HepG2 (cell line): ENCODE results near the gene UBE3B. TPM values are rescaled to one million over a fixed set of nuclear protein-coding genes. Genes with fewer than 3 reads are reported as not detected.

Experiments
- ATAC-seq: fragments of 200-7000 bp; cut with Tn5 transposase; 3 replicates; pipeline ENCODE4 v1.9.1; 2020; ENCODE audit warnings: mild to moderate bottlenecking, moderate library complexity
- BruUV-seq: library from RNA; stranded (reverse); fragments of 400-500 nt; replicated peaks from 2 replicates; lab custom pipeline; 2021; lab: Mats Ljungman, UMichigan
- CTCF ChIA-PET: fragments of 300-600 bp; formaldehyde crosslinking; extraction: SDS; loops from one replicate; lab custom pipeline; 2021; ENCODE audit warnings: low total read pairs, inconsistent platforms, low intra/inter-chr PET ratio; lab: Yijun Ruan, JAX
- POLR2A ChIA-PET: fragments of 350-600 bp; sonication (Branson Sonifier 250); formaldehyde crosslinking; loops from one replicate; lab custom pipeline; 2020; ENCODE audit warnings: antibody characterized with exemption, inconsistent platforms; lab: Yijun Ruan, JAX
- DNase-seq: peaks from one replicate; pipeline ENCODE4 v3.0.0-alpha.2; 2015; ENCODE audit warnings: low spot score
- FAIRE-seq: peaks from 3 replicates; lab custom pipeline; 2011; peaks lifted over from hg19 to GRCh38; lab: Jason Lieb, UNC
- H2AFZ ChIP-seq: one replicate; pipeline ENCODE4 v1.6.1; 2011; ENCODE audit warnings: low read length, inconsistent platforms
- H3K27ac ChIP-seq: fragments of 300-600 bp; 3 replicates; pipeline ENCODE4 v1.8.0; 2011; ENCODE audit warnings: mixed run types, mild to moderate bottlenecking, mixed read lengths, low read length, inconsistent platforms; ENCODE audit not compliant: insufficient read depth; ENCODE audit errors: extremely low read length
- H3K27me3 ChIP-seq, 2 experiments: fragments of 200-600 bp in 1 of 2; 2 replicates in 1 of 2; 3 replicates in 1 of 2; pipeline versions ENCODE4 v1.6.0 to v1.8.0; 2011; ENCODE audit warnings: low read length in 2 of 2, mild to moderate bottlenecking in 2 of 2, moderate library complexity in 2 of 2, inconsistent platforms in 1 of 2; ENCODE audit not compliant: insufficient read depth in 2 of 2, control insufficient read depth in 1 of 2
- H3K36me3 ChIP-seq, 2 experiments: fragments of 200-600 bp in 1 of 2; replicated peaks in 1 of 2; 2 replicates in 1 of 2; 3 replicates in 1 of 2; pipeline versions ENCODE4 v1.5.1 to v1.8.0; 2011; ENCODE audit warnings: low read length in 2 of 2, inconsistent platforms in 1 of 2; ENCODE audit not compliant: insufficient read depth in 2 of 2, control insufficient read depth in 1 of 2
- H3K4me1 ChIP-seq: 2 replicates; pipeline ENCODE4 v1.5.1; 2012; ENCODE audit warnings: low read length, inconsistent platforms; ENCODE audit not compliant: insufficient read depth
- H3K4me2 ChIP-seq: 2 replicates; pipeline ENCODE4 v1.6.0; 2011; ENCODE audit warnings: low read depth, low read length, inconsistent platforms
- H3K4me3 ChIP-seq, 3 experiments: fragments of 200-600 bp in 1 of 3; sonication (generic), shearing (Covaris generic) in 1 of 3; replicated peaks in 1 of 3; 2 replicates each; pipeline ENCODE4 v1.5.1; 2011 to 2016; ENCODE audit warnings: low read length in 3 of 3, inconsistent platforms in 2 of 3, low read depth in 2 of 3, mild to moderate bottlenecking in 2 of 3, control low read depth in 1 of 3, mixed read lengths in 1 of 3; ENCODE audit not compliant: insufficient read depth in 1 of 3
- H3K79me2 ChIP-seq: one replicate; pipeline ENCODE4 v1.6.1; 2011; ENCODE audit warnings: low read length, inconsistent platforms; ENCODE audit not compliant: insufficient read depth
- H3K9ac ChIP-seq: 2 replicates; pipeline ENCODE4 v1.6.0; 2011; ENCODE audit warnings: mild to moderate bottlenecking, low read depth, low read length, inconsistent platforms; ENCODE audit not compliant: insufficient read depth
- H3K9me3 ChIP-seq: 2 replicates; pipeline ENCODE4 v1.5.1; 2012; ENCODE audit warnings: mild to moderate bottlenecking, low read length
- H4K20me1 ChIP-seq: 2 replicates; pipeline ENCODE4 v1.6.0; 2011; ENCODE audit warnings: inconsistent platforms, mild to moderate bottlenecking, low read length, moderate library complexity; ENCODE audit not compliant: insufficient read depth
- HINFP ChIP-seq: sonication (generic); formaldehyde crosslinking; IDR thresholded peaks from 2 replicates; pipeline ENCODE4 v1.4.0; 2020; ENCODE audit warnings: low read depth, mild to moderate bottlenecking, missing genetic modification reagents
- MYPOP ChIP-seq: sonication (generic); formaldehyde crosslinking; IDR thresholded peaks from 2 replicates; pipeline ENCODE4 v1.8.1; 2023; ENCODE audit warnings: mild to moderate bottlenecking, moderate library complexity, missing genetic modification reagents
- NR2F1 ChIP-seq, 2 experiments: fragments of 450-650 bp in 1 of 2; formaldehyde crosslinking in 1 of 2; IDR thresholded peaks; 2 replicates each; pipeline versions ENCODE4 v1.5.0 to v1.6.1; 2016 to 2020; ENCODE audit warnings: mild to moderate bottlenecking in 1 of 2, missing compliant biosample characterization in 1 of 2, missing genetic modification reagents in 1 of 2, moderate library complexity in 1 of 2
- PCBP2 ChIP-seq: fragments of 200-400 bp; formaldehyde crosslinking; optimal IDR thresholded peaks from 2 replicates; pipeline ENCODE3; 2018; ENCODE audit warnings: low read length, low read depth; ENCODE audit not compliant: poor library complexity, severe bottlenecking
- STAT5B ChIP-seq: sonication (generic); formaldehyde crosslinking; IDR thresholded peaks from 2 replicates; pipeline ENCODE4 v1.4.0; 2020; ENCODE audit warnings: missing genetic modification reagents
- XBP1 ChIP-seq: sonication (generic); formaldehyde crosslinking; IDR thresholded peaks from 2 replicates; pipeline ENCODE4 v1.5.0; 2020; ENCODE audit warnings: missing genetic modification reagents
- WGBS: methylation state at CpG from one replicate; pipeline ENCODE4 v1.1.6; 2017; ENCODE audit warnings: low lambda C conversion rate; 5-methylcytosine and 5-hydroxymethylcytosine counted together
- in situ Hi-C: cut with HindIII; loops from 2 replicates; pipeline ENCODE4 v1.10.0; 2017; ENCODE audit warnings: low pct_unique_long_range_greater_than_20kb; ENCODE audit not compliant: extremely low pct_ligation_motif_present
- intact Hi-C: fragments of 100-400 bp; cut with micrococcal nuclease; formaldehyde crosslinking; loops from one replicate; pipeline ENCODE4 v1.10.0; 2022; ENCODE audit not compliant: unreplicated experiment
- polyA plus RNA-seq, 8 experiments: library from polyadenylated mRNA; depleted of rRNA in 3 of 8; stranded (reverse) in 7 of 8; unstranded in 1 of 8; fragments of >200 nt; fragmentation: Illumina TruSeq in 4 of 8; extraction: Trizol in 4 of 8; gene quantifications; 2 replicates each; pipeline versions ENCODE4 v1.2.1 to v1.2.3, GENCODE V29; 2011 to 2016; ENCODE audit warnings: low read depth in 4 of 8, missing spikeins in 1 of 8, mixed read lengths in 1 of 8; ENCODE audit not compliant: insufficient read depth in 1 of 8
- total RNA-seq, 5 experiments: library from RNA; depleted of rRNA; stranded (reverse); fragments of >200 nt; fragmentation: Illumina TruSeq; extraction: Trizol; gene quantifications; 2 replicates each; pipeline ENCODE4 v1.2.3, GENCODE V29; 2016; ENCODE audit warnings: low read depth in 1 of 5

The UBE3B gene
- total and polyA plus RNA-seq, 2 of the 13 experiments (the other 11 are each of a cell fraction or from before 2014, with no cell fraction given) = 22.7 to 25.3 TPM

- CTCF ChIA-PET = no interaction called here
- ATAC-seq = no peak
- BruUV-seq = no TSS peak
Observed at GRCh38 chr12:109446869-109447268, 30.6 kb upstream of the UBE3B start.

GRCh38 chr12:109447482-109447881 lies 30.0 kb upstream of the UBE3B start:
- no peaks in the 10 kb centered on the region for H3K27me3 ChIP-seq
- H3K4me1 ChIP-seq = peaks cover 32% of the 10 kb centered on the region
- no TSS peak for BruUV-seq
- intact Hi-C loops = no loop called here
- no peaks in the 10 kb centered on the region for H3K9me3 ChIP-seq
- no peaks in the 10 kb centered on the region for H4K20me1 ChIP-seq
- no peak overlapping the region for H3K4me3 ChIP-seq
- TF ChIP-seq HINFP (CRISPR knock-in tag) (no peak), MYPOP (CRISPR knock-in tag) (no peak), STAT5B (CRISPR knock-in tag) (no peak)
- no peak overlapping the region for H2AFZ ChIP-seq
- H3K79me2 ChIP-seq = no peaks in the 10 kb centered on the region
- no peak for FAIRE-seq
- in situ Hi-C loops = no loop called here
- ChIA-PET POLR2A (no interaction called here), CTCF (no interaction called here)
- ATAC-seq = no peak
- H3K4me2 ChIP-seq = no peak overlapping the region
- peaks cover 8 to 31% of the 10 kb centered on the region in 2 experiments for H3K36me3 ChIP-seq
- WGBS = 91% methylated on average over 9 of the region's 9 CpGs
- no peak overlapping the region for H3K27ac ChIP-seq
- H3K9ac ChIP-seq = no peak overlapping the region
- DNase-seq = no peak

More at GRCh38 chr12:109446869-109447268, 30.6 kb upstream of the UBE3B start:
- H3K4me3 ChIP-seq = no peak overlapping the region
- 98% methylated on average over 8 of the region's 8 CpGs for WGBS
- peaks cover 32% of the 10 kb centered on the region for H3K4me1 ChIP-seq
- H3K9me3 ChIP-seq = no peaks in the 10 kb centered on the region
- TF ChIP-seq PCBP2 (no peak), XBP1 (CRISPR knock-in tag) (no peak), NR2F1 (CRISPR knock-in tag; IDR thresholded peaks at IDR 0.05) (no peak)
- no peaks in the 10 kb centered on the region for H4K20me1 ChIP-seq
- no peaks in the 10 kb centered on the region for H3K27me3 ChIP-seq
- intact Hi-C loops (no loop called here), in situ Hi-C loops (no loop called here)
- peaks cover 4 to 26% of the 10 kb centered on the region in 2 experiments; a peak in 3 of 5 replicates for H3K36me3 ChIP-seq
- H3K79me2 ChIP-seq = no peaks in the 10 kb centered on the region
- H3K9ac ChIP-seq = no peak overlapping the region
- DNase-seq (no peak), FAIRE-seq (no peak)
- no peak overlapping the region for H3K4me2 ChIP-seq
- no peak overlapping the region for H3K27ac ChIP-seq
- H2AFZ ChIP-seq = no peak overlapping the region
- POLR2A ChIA-PET = no interaction called here
